ENCODE results near the gene RAB3A.
A peak's percentile ranks its signal among the peaks of the same experiment; 100 is the strongest.

GRCh38 chr19:18251587-18252369 lies 47.9 kb upstream of the RAB3A start:
- TF ChIP-seq, protein P1, sequence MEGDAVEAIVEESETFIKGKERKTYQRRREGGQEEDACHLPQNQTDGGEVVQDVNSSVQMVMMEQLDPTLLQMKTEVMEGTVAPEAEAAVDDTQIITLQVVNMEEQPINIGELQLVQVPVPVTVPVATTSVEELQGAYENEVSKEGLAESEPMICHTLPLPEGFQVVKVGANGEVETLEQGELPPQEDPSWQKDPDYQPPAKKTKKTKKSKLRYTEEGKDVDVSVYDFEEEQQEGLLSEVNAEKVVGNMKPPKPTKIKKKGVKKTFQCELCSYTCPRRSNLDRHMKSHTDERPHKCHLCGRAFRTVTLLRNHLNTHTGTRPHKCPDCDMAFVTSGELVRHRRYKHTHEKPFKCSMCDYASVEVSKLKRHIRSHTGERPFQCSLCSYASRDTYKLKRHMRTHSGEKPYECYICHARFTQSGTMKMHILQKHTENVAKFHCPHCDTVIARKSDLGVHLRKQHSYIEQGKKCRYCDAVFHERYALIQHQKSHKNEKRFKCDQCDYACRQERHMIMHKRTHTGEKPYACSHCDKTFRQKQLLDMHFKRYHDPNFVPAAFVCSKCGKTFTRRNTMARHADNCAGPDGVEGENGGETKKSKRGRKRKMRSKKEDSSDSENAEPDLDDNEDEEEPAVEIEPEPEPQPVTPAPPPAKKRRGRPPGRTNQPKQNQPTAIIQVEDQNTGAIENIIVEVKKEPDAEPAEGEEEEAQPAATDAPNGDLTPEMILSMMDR (conservative IDR thresholded peaks at IDR 0.05), result peak; percentile 100
- no peak for TF ChIP-seq EZH2 (IDR thresholded peaks at IDR 0.05; ENCODE audit: low read depth)
